Activated effector memory CD4-positive, alpha-beta T cell treated with Interleukin-2 at 50 U/mL for 16 hours (primary cell): ENCODE results near the gene NAALADL2.
"Not testable (repeated sequence)": the region's sequence is repeated elsewhere in the genome, so short reads cannot be mapped to it uniquely, and the experiment has no call there.

Source experiments
- DNase-seq: peaks from one replicate; pipeline ENCODE4 v3.0.0-alpha.2; 2020

The NAALADL2 gene

GRCh38 chr3:175447521-175447920 is 588.4 kb downstream of the NAALADL2 start:
- no peak for DNase-seq

GRCh38 chr3:175453361-175453760 is 594.2 kb downstream of the NAALADL2 start:
- DNase-seq = no peak

- DNase-seq = no peak
Measured at GRCh38 chr3:175456466-175456865, 597.3 kb downstream of the NAALADL2 start.

- DNase-seq = no peak
Measured at GRCh38 chr3:175457301-175457700, 598.2 kb downstream of the NAALADL2 start.

- not testable (repeated sequence) for DNase-seq
Measured at GRCh38 chr3:175460849-175461399, 601.8 kb downstream of the NAALADL2 start.

GRCh38 chr3:175464362-175464761 is 605.2 kb downstream of the NAALADL2 start:
- no peak for DNase-seq

GRCh38 chr3:175469124-175469523 is 610.0 kb downstream of the NAALADL2 start:
- DNase-seq = no peak

GRCh38 chr3:175475765-175476164 is 616.6 kb downstream of the NAALADL2 start:
- DNase-seq = no peak

- DNase-seq = no peak
Measured at GRCh38 chr3:175476489-175476888, 617.4 kb downstream of the NAALADL2 start.

GRCh38 chr3:175477651-175478224 is 618.6 kb downstream of the NAALADL2 start:
- DNase-seq = no peak

GRCh38 chr3:175478301-175478700 is 619.2 kb downstream of the NAALADL2 start:
- no peak for DNase-seq

- DNase-seq = no peak
Measured at GRCh38 chr3:175479175-175479574, 620.0 kb downstream of the NAALADL2 start.

GRCh38 chr3:175479800-175480199 is 620.7 kb downstream of the NAALADL2 start:
- no peak for DNase-seq

- DNase-seq = no peak
Measured at GRCh38 chr3:175484666-175485065, 625.5 kb downstream of the NAALADL2 start.

GRCh38 chr3:175485436-175485835 is 626.3 kb downstream of the NAALADL2 start:
- DNase-seq = no peak

GRCh38 chr3:175486255-175486654 is 627.1 kb downstream of the NAALADL2 start:
- DNase-seq = no peak

GRCh38 chr3:175489406-175489805 is 630.3 kb downstream of the NAALADL2 start:
- no peak for DNase-seq

- DNase-seq = no peak
Measured at GRCh38 chr3:175493301-175493700, 634.2 kb downstream of the NAALADL2 start.

- no peak for DNase-seq
Measured at GRCh38 chr3:175495331-175495730, 636.2 kb downstream of the NAALADL2 start.

- no peak for DNase-seq
Measured at GRCh38 chr3:175502155-175502554, 643.0 kb downstream of the NAALADL2 start.

GRCh38 chr3:175511219-175511785 is 652.2 kb downstream of the NAALADL2 start:
- no peak for DNase-seq

- DNase-seq = no peak
Measured at GRCh38 chr3:175512700-175513099, 653.6 kb downstream of the NAALADL2 start.

GRCh38 chr3:175518459-175518858 is 659.3 kb downstream of the NAALADL2 start:
- DNase-seq = no peak

- DNase-seq = no peak
Measured at GRCh38 chr3:175521406-175521805, 662.3 kb downstream of the NAALADL2 start.

GRCh38 chr3:175526191-175526590 is 667.1 kb downstream of the NAALADL2 start:
- DNase-seq = no peak
